ENCODE results near the gene ZNF524. TPM values are rescaled to one million over a fixed set of nuclear protein-coding genes. Genes with fewer than 3 reads are reported as not detected.

Gene ZNF524
- total and polyA plus RNA-seq, 4 donors: 12.6 to 62.5 (median 28.2) TPM

DNA sequence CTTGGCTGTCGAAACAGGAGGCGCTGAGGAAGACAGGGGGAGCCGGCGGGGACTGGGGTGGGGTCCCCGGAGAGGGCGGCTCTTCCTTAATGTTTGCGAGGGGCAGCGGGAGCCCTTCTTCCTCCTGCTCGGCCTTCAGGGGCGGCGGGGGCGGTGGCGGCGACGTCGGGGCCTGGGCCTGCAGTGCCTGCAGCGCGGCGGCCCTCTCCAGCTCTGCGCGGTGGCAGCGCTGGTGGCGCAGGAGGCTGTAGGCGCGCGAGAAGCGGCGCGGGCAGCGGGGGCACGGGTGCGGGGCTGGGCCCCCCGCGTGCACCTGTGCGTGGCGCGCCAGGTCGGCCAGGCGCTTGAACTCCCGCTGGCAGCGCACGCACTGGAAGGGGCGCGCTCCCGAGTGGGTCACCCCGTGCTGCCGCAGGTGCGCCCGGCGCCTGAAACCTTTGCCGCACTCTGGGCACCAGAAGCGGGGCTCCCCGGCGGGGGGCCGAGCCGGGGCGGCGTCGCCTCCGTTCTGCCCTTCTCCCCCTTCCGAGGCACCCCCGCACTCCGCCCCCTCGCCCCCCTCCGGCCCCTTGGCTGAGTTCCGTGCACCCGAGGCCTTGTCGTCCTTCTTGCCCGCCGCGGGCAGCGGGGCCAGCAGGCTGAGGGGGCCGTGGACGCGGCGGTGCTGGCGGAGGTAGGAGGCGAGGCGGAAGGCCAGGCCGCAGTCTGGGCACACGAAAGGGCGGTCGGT, 21.9 kb upstream of the ZNF524 start:
- WGBS, 2 donors: 96% methylated on average over 75 to 83 of the region's 83 CpGs
- peaks cover 0 to 5% (median 0%) of the 10 kb centered on the region in 4 donors for H3K9me3 ChIP-seq (ENCODE audit: control insufficient read depth in 4 of 4, insufficient read depth in 3 of 4, low read length in 3 of 4)
- DNase-seq (no peak), ATAC-seq (ENCODE audit: insufficient read depth, low FRiP score) (no peak)
- no peak overlapping the region for H3K27ac ChIP-seq (ENCODE audit: low read depth in 1 of 2, low read length in 1 of 2)
- H3K4me1 ChIP-seq (ENCODE audit: control insufficient read depth in 5 of 5, insufficient read depth in 5 of 5, low read length in 5 of 5): peaks cover 3 to 11% (median 4%) of the 10 kb centered on the region in 5 donors
- peaks cover 5 to 20% (median 6%) of the 10 kb centered on the region in 4 donors for H3K36me3 ChIP-seq (ENCODE audit: control insufficient read depth in 4 of 4, insufficient read depth in 4 of 4, low read length in 4 of 4)
- no peak overlapping the region for H3K9ac ChIP-seq (ENCODE audit: insufficient read depth in 1 of 2, low read length in 2 of 2)
- TF ChIP-seq, protein P1, sequence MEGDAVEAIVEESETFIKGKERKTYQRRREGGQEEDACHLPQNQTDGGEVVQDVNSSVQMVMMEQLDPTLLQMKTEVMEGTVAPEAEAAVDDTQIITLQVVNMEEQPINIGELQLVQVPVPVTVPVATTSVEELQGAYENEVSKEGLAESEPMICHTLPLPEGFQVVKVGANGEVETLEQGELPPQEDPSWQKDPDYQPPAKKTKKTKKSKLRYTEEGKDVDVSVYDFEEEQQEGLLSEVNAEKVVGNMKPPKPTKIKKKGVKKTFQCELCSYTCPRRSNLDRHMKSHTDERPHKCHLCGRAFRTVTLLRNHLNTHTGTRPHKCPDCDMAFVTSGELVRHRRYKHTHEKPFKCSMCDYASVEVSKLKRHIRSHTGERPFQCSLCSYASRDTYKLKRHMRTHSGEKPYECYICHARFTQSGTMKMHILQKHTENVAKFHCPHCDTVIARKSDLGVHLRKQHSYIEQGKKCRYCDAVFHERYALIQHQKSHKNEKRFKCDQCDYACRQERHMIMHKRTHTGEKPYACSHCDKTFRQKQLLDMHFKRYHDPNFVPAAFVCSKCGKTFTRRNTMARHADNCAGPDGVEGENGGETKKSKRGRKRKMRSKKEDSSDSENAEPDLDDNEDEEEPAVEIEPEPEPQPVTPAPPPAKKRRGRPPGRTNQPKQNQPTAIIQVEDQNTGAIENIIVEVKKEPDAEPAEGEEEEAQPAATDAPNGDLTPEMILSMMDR (IDR thresholded peaks at IDR 0.05; ENCODE audit: control extremely low read depth, extremely low read depth): no peak
- no peaks in the 10 kb centered on the region for H3K27me3 ChIP-seq (ENCODE audit: control insufficient read depth in 3 of 3, insufficient read depth in 3 of 3, low read length in 2 of 3)
- H3K4me3 ChIP-seq: no peak overlapping the region

DNA sequence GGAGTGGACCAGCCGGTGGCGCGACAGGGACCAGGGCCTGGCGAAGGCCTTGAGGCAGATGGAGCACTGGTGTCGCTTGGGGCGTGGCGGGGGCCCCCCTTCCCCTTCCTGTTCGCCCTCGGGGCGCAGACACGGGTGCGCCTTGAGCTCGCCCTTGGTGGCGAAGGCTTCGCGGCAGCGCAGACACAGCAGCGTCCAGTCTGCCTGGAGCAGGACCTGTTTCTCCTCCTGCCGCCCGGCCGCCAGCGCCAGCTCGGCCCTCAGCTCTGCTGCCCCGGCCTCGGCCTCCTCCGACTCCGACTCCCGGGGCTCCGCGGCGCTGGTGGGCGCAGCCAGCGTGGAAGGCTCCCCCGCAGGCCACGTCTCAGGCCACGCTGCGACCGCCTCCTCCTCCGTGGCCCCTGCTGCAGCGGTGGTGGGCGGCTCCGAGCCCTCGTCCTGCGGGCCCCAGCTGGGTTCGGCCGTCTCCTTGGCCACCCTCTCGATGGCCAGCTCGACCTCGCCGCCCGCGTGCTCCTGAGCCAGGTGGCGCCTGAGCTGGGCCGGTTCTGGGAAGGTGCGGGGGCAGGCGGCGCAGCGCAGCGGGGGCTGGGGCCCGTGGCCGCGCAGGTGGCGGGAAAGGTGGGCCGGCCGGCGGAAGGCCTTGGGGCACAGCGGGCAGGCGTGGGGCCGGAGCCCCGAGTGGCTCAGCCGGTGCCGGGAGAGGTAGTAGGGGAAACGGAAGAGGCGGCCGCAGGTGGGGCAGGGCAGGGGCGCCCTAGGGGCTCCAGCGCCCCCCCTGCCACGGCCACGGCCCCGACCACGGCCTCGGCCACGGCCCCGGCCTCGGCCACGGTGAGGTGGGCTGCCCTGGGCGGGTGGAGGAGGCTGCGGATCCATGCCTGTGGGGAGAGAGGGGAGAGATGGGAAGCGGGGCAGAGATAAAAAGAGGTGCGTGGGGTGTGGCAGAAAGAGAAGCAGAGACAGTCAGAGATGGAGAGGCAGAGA, 21.0 kb upstream of the ZNF524 start:
- H3K9me3 ChIP-seq (ENCODE audit: control insufficient read depth in 4 of 4, insufficient read depth in 3 of 4, low read length in 3 of 4): peaks cover 0 to 5% (median 0%) of the 10 kb centered on the region in 4 donors
- H3K4me1 ChIP-seq (ENCODE audit: control insufficient read depth in 5 of 5, insufficient read depth in 5 of 5, low read length in 5 of 5): peaks cover 3 to 11% (median 4%) of the 10 kb centered on the region in 5 donors
- ATAC-seq (ENCODE audit: insufficient read depth, low FRiP score): no peak
- H3K4me3 ChIP-seq: no peak overlapping the region
- 94 to 95% methylated on average over 83 to 90 of the region's 90 CpGs for WGBS, 2 donors
- no peak for DNase-seq
- H3K27ac ChIP-seq (ENCODE audit: low read depth in 1 of 2, low read length in 1 of 2): peak overlapping the region in 1 of 2 donors; percentile 55
- no peaks in the 10 kb centered on the region for H3K27me3 ChIP-seq (ENCODE audit: control insufficient read depth in 3 of 3, insufficient read depth in 3 of 3, low read length in 2 of 3)
- peak overlapping the region; percentile 80 to 86 for H3K9ac ChIP-seq (ENCODE audit: insufficient read depth in 1 of 2, low read length in 2 of 2)
- TF ChIP-seq, protein P1 (IDR thresholded peaks at IDR 0.05; ENCODE audit: control extremely low read depth, extremely low read depth): no peak
- H3K36me3 ChIP-seq (ENCODE audit: control insufficient read depth in 4 of 4, insufficient read depth in 4 of 4, low read length in 4 of 4): peaks cover 5 to 20% (median 6%) of the 10 kb centered on the region in 4 donors

DNA sequence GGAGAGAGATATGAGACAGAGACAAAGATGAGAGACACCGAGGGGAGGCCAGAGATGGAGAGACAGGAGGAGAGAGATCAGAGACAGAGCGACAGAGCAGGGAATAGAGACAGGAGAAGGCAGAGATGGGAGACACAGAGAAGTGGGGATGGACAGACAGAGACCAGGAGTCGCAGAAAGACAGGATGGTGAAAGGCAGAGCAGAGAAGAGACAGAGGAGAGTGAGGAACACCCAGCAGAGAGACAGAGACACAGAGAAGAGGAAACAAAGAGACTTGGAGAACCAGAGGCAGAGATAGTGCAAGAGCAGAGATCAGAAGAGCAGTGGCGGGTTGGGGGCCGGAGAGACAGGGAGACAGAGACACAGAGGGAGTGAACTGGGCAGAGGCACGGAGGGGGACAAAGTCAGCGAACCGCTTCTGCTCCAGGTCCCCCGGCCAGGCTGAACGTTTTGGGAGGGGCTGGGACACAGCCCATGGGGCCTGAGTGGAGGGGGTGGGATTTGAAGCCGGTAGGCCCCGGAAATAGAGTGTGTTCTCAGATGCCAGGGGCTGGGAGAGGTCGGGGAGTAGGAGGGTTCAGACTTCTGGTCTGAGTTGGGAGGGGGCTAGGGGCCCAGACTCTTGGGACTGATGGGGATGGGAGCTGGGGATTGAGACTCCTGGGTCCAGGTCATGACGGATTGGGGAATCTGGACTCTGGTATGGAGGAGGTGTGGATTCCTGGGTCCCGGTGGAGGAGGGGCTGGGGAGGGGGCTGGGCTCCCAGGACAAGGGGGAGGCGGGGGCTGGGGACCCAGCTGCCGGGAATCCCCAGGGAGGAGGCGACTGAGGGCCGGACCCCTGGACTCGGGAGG, 20.1 kb upstream of the ZNF524 start:
- WGBS, 2 donors: 12 to 14% methylated on average over 18 to 20 of the region's 20 CpGs
- Histone ChIP-seq H3K27me3 (ENCODE audit: control insufficient read depth in 3 of 3, insufficient read depth in 3 of 3, low read length in 2 of 3) (no peaks in the 10 kb centered on the region), H3K4me1 (ENCODE audit: control insufficient read depth in 5 of 5, insufficient read depth in 5 of 5, low read length in 5 of 5) (peaks cover 3 to 11% (median 4%) of the 10 kb centered on the region in 5 donors), H3K9me3 (ENCODE audit: control insufficient read depth in 4 of 4, insufficient read depth in 3 of 4, low read length in 3 of 4) (peaks cover 0 to 5% (median 0%) of the 10 kb centered on the region in 4 donors), H3K27ac (ENCODE audit: low read depth in 1 of 2, low read length in 1 of 2) (peak overlapping the region; percentile 55 to 85), H3K36me3 (ENCODE audit: control insufficient read depth in 4 of 4, insufficient read depth in 4 of 4, low read length in 4 of 4) (peaks cover 5 to 20% (median 6%) of the 10 kb centered on the region in 4 donors), H3K9ac (ENCODE audit: insufficient read depth in 1 of 2, low read length in 2 of 2) (peak overlapping the region; percentile 80 to 86), H3K4me3 (peak overlapping the region; percentile 52)
- TF ChIP-seq, protein P1 (IDR thresholded peaks at IDR 0.05; ENCODE audit: control extremely low read depth, extremely low read depth): no peak
- ATAC-seq (ENCODE audit: insufficient read depth, low FRiP score) (no peak), DNase-seq (peak; percentile 50 to 66 (median 63))

All from lung (tissue), 12 donors.